NCI-H1105 treated with DMSO at 0.1 percent for 48 hours (cell line): ENCODE measurements around the gene KRTAP13-2.
A peak's percentile ranks its signal among the peaks of the same experiment; 100 is the strongest.

Experiments used
- DNase-seq: peaks from one replicate; lab custom pipeline; 2025; lab: John Stamatoyannopoulos, UW

Gene KRTAP13-2

DNA sequence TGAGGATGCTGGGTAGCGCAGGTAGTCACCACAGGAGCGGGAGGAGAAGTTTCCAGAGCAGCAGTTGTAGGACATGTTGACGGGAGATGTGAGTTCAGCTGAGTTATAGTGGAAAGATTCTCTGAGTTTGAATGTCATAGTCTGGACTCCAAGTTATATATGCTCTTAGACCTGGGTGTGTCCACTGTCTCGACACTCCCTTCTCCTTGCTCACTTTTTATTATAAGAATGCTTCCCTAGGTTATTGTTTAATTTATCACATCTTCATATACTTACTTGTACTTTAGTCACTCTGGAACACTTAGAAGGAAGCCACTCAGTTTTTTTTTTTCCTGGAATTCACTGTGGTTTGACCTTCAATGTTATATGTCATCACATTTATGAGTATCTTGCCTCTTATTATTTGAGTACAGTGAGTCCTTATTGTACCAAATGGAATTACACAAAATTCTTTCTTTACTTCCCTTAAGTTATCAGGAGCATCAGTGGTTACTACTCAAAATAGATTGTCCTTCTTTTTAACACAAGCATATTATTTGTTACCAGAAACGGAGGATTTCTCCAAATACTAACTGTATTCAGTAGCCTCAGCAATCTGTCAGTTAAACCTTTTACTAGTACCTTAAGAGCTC, at the start of gene KRTAP13-2:
Gene KRTAP13-2 (minus strand): TSS at position 133 of the 632 bp plus-strand sequence. CDS start 58 bp downstream, at position 75.
- DNase-seq = no peak

GRCh38 chr21:30415993-30416392, 43.9 kb upstream of the KRTAP13-2 start:
- DNase-seq = no peak

DNA sequence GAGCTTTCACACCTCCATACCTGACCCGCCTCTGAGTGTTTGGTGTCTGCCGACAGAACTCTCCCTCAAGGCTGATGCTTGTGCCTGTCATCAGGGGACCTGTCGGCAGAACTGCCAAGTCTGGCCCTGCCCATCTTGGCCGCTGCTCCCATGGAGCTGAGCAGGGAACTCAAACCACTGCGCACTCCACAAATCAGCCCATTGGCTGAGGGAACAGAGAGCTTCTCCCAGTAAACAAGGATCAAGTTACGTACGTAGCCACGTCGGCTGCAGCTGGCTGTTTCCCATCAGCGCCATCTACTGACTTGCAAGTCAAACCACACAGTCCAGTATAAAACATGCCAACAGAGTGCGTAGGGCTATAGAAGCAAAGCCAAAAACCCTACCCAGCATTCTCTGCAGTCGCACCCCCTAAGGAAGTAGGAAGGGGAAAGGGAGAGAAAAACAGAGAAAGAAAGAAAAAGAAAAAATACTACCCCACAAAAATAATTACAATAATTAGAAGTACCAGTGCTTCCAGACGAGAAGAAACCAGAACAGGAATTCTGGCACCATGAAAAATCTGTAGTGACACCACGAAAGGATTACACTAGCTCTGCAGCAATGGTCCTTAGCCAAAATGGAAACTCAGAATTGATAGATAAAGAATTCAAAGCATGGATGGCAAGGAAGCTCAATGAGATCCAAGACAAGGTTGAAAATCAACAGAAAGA, 36.9 kb upstream of the KRTAP13-2 start:
- DNase-seq = peak; percentile 84

GRCh38 chr21:30395731-30396130, 23.7 kb upstream of the KRTAP13-2 start, which contains the start of gene KRTAP13-1:
Gene KRTAP13-1 (plus strand): TSS chr21:30396031. CDS start chr21:30396087, 56 bp downstream.
- DNase-seq = no peak

DNA sequence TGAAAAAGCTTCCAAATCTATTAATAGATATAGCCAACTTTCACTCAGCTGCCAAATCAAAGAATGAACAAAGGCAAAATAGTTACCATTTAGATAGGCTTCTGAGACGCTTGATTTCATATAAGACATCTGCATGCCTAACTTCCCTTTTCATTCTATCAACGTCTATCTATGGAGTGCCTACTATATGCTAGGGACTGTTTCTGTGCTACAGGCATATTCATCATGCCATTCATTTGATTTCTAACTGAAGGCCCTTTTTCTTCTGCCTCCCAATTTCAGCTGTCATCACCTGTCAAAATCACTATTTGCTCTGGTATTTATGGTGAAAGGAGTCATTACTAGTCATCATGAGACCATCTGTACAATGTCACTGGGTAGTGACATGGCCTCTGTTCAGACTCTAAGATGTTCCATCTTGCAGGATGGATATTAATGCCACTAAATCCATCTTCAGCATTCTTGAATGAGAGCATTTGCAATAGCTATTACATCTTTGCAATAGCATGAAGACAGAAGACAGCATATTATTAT, 19.5 kb upstream of the KRTAP13-2 start:
- DNase-seq = no peak

GRCh38 chr21:30382201-30382600, 10.1 kb upstream of the KRTAP13-2 start:
- no peak for DNase-seq

GRCh38 chr21:30355906-30356305, 16.2 kb downstream of the KRTAP13-2 start:
- DNase-seq = no peak

- DNase-seq = no peak
These were observed 17.6 kb downstream of the KRTAP13-2 start for GRCh38 chr21:30354308-30355005.

DNA sequence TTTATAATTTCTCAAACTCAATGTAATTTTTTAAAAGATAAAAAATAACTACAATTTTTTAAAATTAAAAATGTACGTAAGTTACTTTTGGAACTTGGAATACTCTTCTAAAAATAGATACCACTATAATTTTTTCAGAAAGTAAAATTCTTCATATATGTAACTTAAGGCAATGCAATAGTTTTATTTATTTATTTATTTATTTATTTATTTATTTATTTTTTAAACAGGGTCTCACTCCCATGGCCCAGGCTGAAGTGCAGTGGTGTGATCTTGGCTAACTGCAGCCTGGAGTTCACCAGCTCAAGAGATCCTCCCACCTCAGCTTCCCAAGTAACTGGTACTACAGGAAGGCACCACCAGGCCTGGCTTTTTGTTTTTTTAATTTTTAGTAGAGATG, 20.5 kb downstream of the KRTAP13-2 start:
- no peak for DNase-seq

- no peak for DNase-seq
These were observed 22.5 kb downstream of the KRTAP13-2 start for GRCh38 chr21:30349572-30349971.

DNA sequence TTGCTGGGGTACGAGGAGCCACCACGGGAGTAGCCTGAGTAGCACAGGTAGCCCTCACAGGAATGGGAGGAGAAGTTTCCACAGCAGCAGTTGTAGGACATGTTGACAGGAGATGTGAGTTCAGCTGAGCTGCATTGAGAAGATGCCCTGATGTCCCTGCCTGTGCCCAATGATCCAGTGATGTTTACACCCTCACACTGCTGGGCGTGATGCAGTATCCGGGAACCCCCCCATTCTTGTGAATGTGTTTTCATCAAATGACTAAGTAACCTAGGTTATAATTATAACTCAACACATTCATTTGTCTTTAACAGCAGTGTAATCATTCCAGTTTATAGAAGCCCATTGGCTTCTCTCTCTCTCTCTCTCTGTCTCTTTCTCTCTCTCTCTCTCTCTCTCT, 23.6 kb downstream of the KRTAP13-2 start, which contains the start of gene KRTAP23-1:
Gene KRTAP23-1 (minus strand): TSS at position 101 of the 400 bp plus-strand sequence. CDS start 0 bp downstream, at position 101.
- DNase-seq = no peak

DNA sequence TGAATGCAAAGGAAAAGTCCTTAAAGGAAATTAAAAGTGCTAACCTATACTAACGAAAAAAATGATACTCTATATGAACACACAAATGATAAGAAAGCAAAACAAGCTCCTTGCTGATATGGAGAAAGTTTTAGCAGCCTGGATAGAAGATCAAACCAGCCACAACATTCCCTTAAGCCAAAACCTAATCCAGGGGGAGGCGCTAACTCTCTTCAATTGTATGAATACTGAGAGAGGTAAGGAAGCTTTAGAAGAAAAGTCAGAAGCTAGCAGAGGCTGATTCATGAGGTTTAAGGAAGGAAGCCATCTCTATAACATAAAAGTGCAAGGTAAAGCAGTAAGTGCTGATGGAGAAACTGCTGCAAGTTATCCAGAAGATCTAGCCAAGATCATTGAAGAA, 27.1 kb downstream of the KRTAP13-2 start:
- DNase-seq = no peak

- peak; percentile 7 for DNase-seq
These were observed 31.1 kb downstream of the KRTAP13-2 start for GRCh38 chr21:30340714-30341573.

GRCh38 chr21:30338717-30339116, 33.4 kb downstream of the KRTAP13-2 start:
- no peak for DNase-seq

GRCh38 chr21:30337772-30338171, 34.3 kb downstream of the KRTAP13-2 start:
- DNase-seq = no peak

- DNase-seq = no peak
These were observed 34.8 kb downstream of the KRTAP13-2 start, which contains the start of gene KRTAP27-1 for GRCh38 chr21:30337276-30337744. Gene KRTAP27-1 (minus strand): TSS chr21:30337694. CDS start chr21:30337668, 26 bp downstream.

- DNase-seq = no peak
These were observed 35.5 kb downstream of the KRTAP13-2 start for GRCh38 chr21:30336596-30336995.

GRCh38 chr21:30333736-30334135, 38.3 kb downstream of the KRTAP13-2 start:
- DNase-seq = no peak

DNA sequence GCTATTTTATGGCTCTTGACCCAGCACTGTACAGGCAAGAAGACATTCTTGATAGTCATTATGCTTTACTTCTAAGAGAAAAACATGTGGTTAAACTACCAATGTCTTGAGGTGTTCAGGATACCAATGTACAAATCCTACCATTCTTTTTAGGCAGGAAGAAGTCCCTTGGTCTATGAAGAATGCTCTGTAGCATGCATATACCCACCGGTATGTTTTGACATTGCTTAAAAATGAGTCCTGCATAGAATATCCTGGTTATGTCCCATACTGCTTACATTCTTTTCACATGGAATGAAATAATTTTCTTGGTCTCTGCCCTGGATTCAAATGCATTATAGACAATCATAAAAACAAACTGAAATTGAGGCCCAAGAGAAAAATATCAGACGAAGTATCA, 39.4 kb downstream of the KRTAP13-2 start:
- no peak for DNase-seq

DNA sequence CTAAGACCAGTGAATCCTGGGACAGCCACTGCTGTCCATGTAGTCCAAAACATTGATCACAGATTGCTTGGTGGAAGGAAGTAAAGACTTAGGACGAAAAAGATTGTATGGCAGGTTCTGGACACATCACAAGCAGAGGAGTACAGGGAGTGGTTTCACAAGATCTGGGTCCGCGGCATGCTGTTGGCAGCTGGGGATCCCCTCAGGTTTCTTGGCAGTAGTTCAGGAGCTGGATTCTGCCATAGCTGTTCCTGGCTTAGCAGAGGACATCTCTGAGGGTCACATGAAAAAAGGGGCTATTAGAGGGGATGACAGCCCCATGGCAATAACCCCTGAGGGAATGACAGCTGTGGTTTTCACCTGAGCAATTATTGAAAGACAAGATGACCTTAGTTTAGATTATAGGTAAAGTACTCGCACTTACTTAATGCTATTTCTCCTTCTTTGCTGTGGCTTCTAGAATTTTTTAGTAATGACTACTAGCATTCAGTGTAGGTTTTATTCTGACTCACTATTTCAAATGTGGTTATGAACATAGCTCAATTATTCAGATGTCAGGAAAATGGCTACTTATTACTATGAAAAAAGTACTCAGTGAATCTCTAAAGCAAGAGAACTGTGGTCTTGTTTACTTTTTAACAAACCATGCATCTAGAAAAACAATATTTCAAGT, 42.7 kb downstream of the KRTAP13-2 start:
- no peak for DNase-seq

DNA sequence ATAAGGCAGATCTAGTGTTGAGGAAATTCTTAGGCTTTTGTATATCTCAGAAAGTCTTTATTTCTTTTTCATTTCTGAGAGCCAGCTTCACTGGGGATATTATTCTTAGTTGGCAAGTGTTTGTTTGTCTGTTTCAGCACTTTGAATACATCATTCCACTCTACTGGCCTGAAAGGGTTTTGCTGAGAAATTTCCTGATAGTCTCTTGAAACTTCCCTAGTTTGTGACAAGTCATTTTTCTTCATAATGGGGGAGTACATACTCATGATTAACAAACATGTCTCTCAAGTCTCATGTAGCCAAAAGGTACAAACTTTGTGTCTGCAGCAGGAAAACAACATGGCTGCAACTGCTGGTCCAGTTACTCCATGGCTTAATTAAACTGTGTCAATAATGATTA, 45.7 kb downstream of the KRTAP13-2 start:
- no peak for DNase-seq
